GM23338 (cell line): ENCODE data around the gene ADH1C. TPM values are rescaled to one million over a fixed set of nuclear protein-coding genes. Genes with fewer than 3 reads are reported as not detected.

ENCODE experiments used
- ATAC-seq: fragments of 200-7000 bp; cut with Tn5 transposase; 3 replicates; pipeline ENCODE4 v1.9.1; 2020
- DNase-seq: peaks from one replicate; pipeline ENCODE4 v3.0.0-alpha.2; 2015; ENCODE audit warnings: low spot score
- H2AFZ ChIP-seq: fragments of 200-600 bp; sonication (generic); 2 replicates; pipeline ENCODE4 v1.8.0; 2016; ENCODE audit warnings: antibody characterized with exemption, mild to moderate bottlenecking, moderate library complexity
- H3F3A ChIP-seq: fragments of 200-600 bp; sonication (generic); replicated peaks from 2 replicates; pipeline ENCODE4 v1.8.0; 2017; ENCODE audit warnings: antibody characterized with exemption, mixed run types, low read depth
- H3K27ac ChIP-seq: fragments of 200-600 bp; sonication (generic); 2 replicates; pipeline ENCODE4 v1.6.1; 2016; ENCODE audit warnings: low read depth
- H3K27me3 ChIP-seq: fragments of 200-600 bp; sonication (generic); 2 replicates; pipeline ENCODE4 v1.8.0; 2016; ENCODE audit warnings: mild to moderate bottlenecking, mixed run types, moderate library complexity; ENCODE audit not compliant: insufficient read depth
- H3K36me3 ChIP-seq: fragments of 200-600 bp; sonication (generic); 2 replicates; pipeline ENCODE4 v1.8.0; 2016; ENCODE audit warnings: mild to moderate bottlenecking; ENCODE audit not compliant: insufficient read depth
- H3K4me1 ChIP-seq: fragments of 200-600 bp; sonication (generic); 2 replicates; pipeline ENCODE4 v1.8.0; 2016; ENCODE audit warnings: mild to moderate bottlenecking, moderate library complexity; ENCODE audit not compliant: insufficient read depth
- H3K4me2 ChIP-seq: fragments of 200-600 bp; sonication (generic); 2 replicates; pipeline ENCODE4 v1.7.1; 2017; ENCODE audit warnings: mixed run types
- H3K4me3 ChIP-seq: fragments of 200-600 bp; sonication (generic); 2 replicates; pipeline ENCODE4 v1.6.1; 2016; ENCODE audit warnings: mixed run types
- H3K79me2 ChIP-seq: fragments of 200-600 bp; sonication (generic); replicated peaks from 2 replicates; pipeline ENCODE4 v1.8.0; 2017; ENCODE audit warnings: mild to moderate bottlenecking; ENCODE audit not compliant: insufficient read depth
- H3K9me2 ChIP-seq: fragments of 200-600 bp; sonication (generic); 2 replicates; pipeline ENCODE4 v1.8.0; 2017; ENCODE audit not compliant: insufficient read depth
- H4K20me1 ChIP-seq: fragments of 200-600 bp; sonication (generic); replicated peaks from 2 replicates; pipeline ENCODE4 v1.8.0; 2017; ENCODE audit warnings: mild to moderate bottlenecking; ENCODE audit not compliant: insufficient read depth
- H3K27ac Mint-ChIP-seq: 2 replicates; pipeline ENCODE4 v1.8.0; 2020; ENCODE audit warnings: inconsistent platforms, mild to moderate bottlenecking, moderate library complexity, mixed read lengths
- H3K27me3 Mint-ChIP-seq: 3 replicates; pipeline ENCODE4 v1.8.0; 2022; ENCODE audit warnings: low read depth, mild to moderate bottlenecking, moderate library complexity, mixed read lengths, inconsistent platforms; ENCODE audit not compliant: insufficient read depth, poor library complexity
- H3K36me3 Mint-ChIP-seq: 3 replicates; pipeline ENCODE4 v1.8.0; 2021; ENCODE audit warnings: low read depth, mild to moderate bottlenecking, inconsistent platforms, moderate library complexity, mixed read lengths
- H3K4me1 Mint-ChIP-seq: 3 replicates; pipeline ENCODE4 v1.8.0; 2020; ENCODE audit warnings: mild to moderate bottlenecking, inconsistent platforms, mixed read lengths
- H3K4me3 Mint-ChIP-seq: 3 replicates; pipeline ENCODE4 v1.8.0; 2021; ENCODE audit warnings: moderate library complexity, mild to moderate bottlenecking, inconsistent platforms, mixed read lengths
- H3K9me3 Mint-ChIP-seq: 3 replicates; pipeline ENCODE4 v1.8.0; 2020; ENCODE audit warnings: moderate library complexity, mild to moderate bottlenecking, inconsistent platforms, mixed read lengths
- CREB1 ChIP-seq: fragments of 250-450 bp; sonication (Bioruptor Pico); IDR thresholded peaks from 2 replicates; pipeline ENCODE4 v1.5.0; 2020; ENCODE audit warnings: low read depth, mild to moderate bottlenecking, moderate library complexity
- EZH2 ChIP-seq: fragments of 200-600 bp; sonication (generic); IDR thresholded peaks from one replicate; pipeline ENCODE4 v1.8.0; 2017; ENCODE audit warnings: antibody characterized with exemption, mild to moderate bottlenecking, low read depth; ENCODE audit not compliant: unreplicated experiment
- POLR2AphosphoS5 ChIP-seq: IDR thresholded peaks from 2 replicates; pipeline ENCODE4 v1.6.1; 2016; ENCODE audit warnings: antibody characterized with exemption, low read depth
- ZNF114 ChIP-seq: fragments of 250-450 bp; sonication (Bioruptor Pico); IDR thresholded peaks from 2 replicates; pipeline ENCODE4 v1.5.0; 2020; ENCODE audit warnings: mild to moderate bottlenecking, moderate library complexity
- ZNF462 ChIP-seq: fragments of 250-450 bp; sonication (Bioruptor Pico); IDR thresholded peaks from 2 replicates; pipeline ENCODE4 v1.5.0; 2020; ENCODE audit warnings: mild to moderate bottlenecking, moderate library complexity
- polyA plus RNA-seq: library from polyadenylated mRNA; unstranded; fragments of >200 nt; fragmentation: Nextera tagmentation; extraction: Ambion mirVana; gene quantifications from 2 replicates; pipeline ENCODE4 v1.2.1, GENCODE V29; 2016
- total RNA-seq: library from RNA; depleted of rRNA; stranded (reverse); fragments of >200 nt; shearing (Covaris generic); gene quantifications from 2 replicates; pipeline ENCODE4 v1.2.3, GENCODE V29; 2014
- TF ChIP-seq, protein P1 (sequence below), 2 experiments: fragments of 200-600 bp in 1 of 2; sonication (generic) in 1 of 2; conservative IDR thresholded peaks; 2 replicates each; pipeline versions ENCODE4 v1.5.1 to v1.6.1; 2016 to 2017; ENCODE audit warnings: antibody characterized with exemption in 2 of 2, low read depth in 2 of 2, mild to moderate bottlenecking in 2 of 2, moderate library complexity in 1 of 2

ADH1C gene
- total and polyA plus RNA-seq, 2 experiments from 2014 or later, result not detected

DNA sequence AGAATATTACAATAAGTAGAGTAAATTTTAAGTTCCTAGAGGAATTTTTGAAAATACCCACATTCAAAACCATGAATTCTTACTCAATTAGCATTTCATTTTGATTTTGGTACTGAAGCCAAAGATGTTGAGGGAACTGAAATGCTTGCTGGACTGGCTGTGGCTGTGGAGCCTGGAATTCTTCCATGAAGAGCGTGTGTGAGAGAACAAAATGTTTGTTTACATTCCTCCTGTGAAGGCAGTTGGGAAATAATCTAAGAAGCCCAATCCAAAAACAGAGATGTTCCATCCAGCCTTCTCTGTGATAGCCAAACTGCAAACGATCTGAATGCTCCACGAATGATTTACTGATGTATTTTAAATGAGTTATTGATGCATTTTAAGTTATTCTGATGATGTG, 27.6 kb downstream of the ADH1C start:
- H3K27ac ChIP-seq, result no peak overlapping the region
- Mint-ChIP-seq H3K36me3 (peaks cover 3% of the 10 kb centered on the region; the same call in 1 of the 3 replicates), H3K9me3 (peaks cover 10% of the 10 kb centered on the region; the same call in 2 of the 3 replicates), H3K4me1 (peaks cover 9% of the 10 kb centered on the region; the same call in 2 of the 3 replicates), H3K4me3 (no peak overlapping the region), H3K27me3 (peaks cover 2% of the 10 kb centered on the region), H3K27ac (no peak overlapping the region)
- H2AFZ ChIP-seq, result no peak overlapping the region
- H3K4me2 ChIP-seq, result no peak overlapping the region
- no peaks in the 10 kb centered on the region for H3K79me2 ChIP-seq
- H3K4me1 ChIP-seq, result peaks cover 13% of the 10 kb centered on the region; the same call in 1 of the 2 replicates
- no peaks in the 10 kb centered on the region for H4K20me1 ChIP-seq
- H3K4me3 ChIP-seq, result no peak overlapping the region
- no peak for TF ChIP-seq CREB1 (CRISPR knock-in tag)
- no peak for TF ChIP-seq EZH2
- no peaks in the 10 kb centered on the region for H3K27me3 ChIP-seq
- peak; percentile 2 for DNase-seq
- no peak for ATAC-seq
- no peaks in the 10 kb centered on the region; the same call in 1 of the 2 replicates for H3K36me3 ChIP-seq
- H3K9me2 ChIP-seq, result peaks cover 11% of the 10 kb centered on the region
- no peaks in the 10 kb centered on the region for H3F3A ChIP-seq

GRCh38 chr4:99324361-99324760, 28.2 kb downstream of the ADH1C start:
- H3K27me3 Mint-ChIP-seq, result peaks cover 2% of the 10 kb centered on the region
- peaks cover 10% of the 10 kb centered on the region; the same call in 2 of the 3 replicates for H3K9me3 Mint-ChIP-seq
- no peak overlapping the region for H2AFZ ChIP-seq

More at GRCh38 chr4:99324361-99324760, 28.2 kb downstream of the ADH1C start:
- Histone ChIP-seq H3K4me3 (no peak overlapping the region), H3K79me2 (no peaks in the 10 kb centered on the region), H3F3A (no peaks in the 10 kb centered on the region), H3K27me3 (no peaks in the 10 kb centered on the region), H4K20me1 (no peaks in the 10 kb centered on the region), H3K36me3 (no peaks in the 10 kb centered on the region; the same call in 1 of the 2 replicates), H3K27ac (no peak overlapping the region), H3K4me2 (no peak overlapping the region), H3K9me2 (peaks cover 11% of the 10 kb centered on the region), H3K4me1 (peaks cover 13% of the 10 kb centered on the region; the same call in 1 of the 2 replicates)
- H3K27ac Mint-ChIP-seq, result no peak overlapping the region
- no peak overlapping the region for H3K4me3 Mint-ChIP-seq
- H3K36me3 Mint-ChIP-seq, result peaks cover 3% of the 10 kb centered on the region; the same call in 1 of the 3 replicates
- DNase-seq, result no peak
- TF ChIP-seq, protein P1, sequence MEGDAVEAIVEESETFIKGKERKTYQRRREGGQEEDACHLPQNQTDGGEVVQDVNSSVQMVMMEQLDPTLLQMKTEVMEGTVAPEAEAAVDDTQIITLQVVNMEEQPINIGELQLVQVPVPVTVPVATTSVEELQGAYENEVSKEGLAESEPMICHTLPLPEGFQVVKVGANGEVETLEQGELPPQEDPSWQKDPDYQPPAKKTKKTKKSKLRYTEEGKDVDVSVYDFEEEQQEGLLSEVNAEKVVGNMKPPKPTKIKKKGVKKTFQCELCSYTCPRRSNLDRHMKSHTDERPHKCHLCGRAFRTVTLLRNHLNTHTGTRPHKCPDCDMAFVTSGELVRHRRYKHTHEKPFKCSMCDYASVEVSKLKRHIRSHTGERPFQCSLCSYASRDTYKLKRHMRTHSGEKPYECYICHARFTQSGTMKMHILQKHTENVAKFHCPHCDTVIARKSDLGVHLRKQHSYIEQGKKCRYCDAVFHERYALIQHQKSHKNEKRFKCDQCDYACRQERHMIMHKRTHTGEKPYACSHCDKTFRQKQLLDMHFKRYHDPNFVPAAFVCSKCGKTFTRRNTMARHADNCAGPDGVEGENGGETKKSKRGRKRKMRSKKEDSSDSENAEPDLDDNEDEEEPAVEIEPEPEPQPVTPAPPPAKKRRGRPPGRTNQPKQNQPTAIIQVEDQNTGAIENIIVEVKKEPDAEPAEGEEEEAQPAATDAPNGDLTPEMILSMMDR (conservative IDR thresholded peaks at IDR 0.05; ENCODE audit: low read depth in 2 of 2), result no peak
- TF ChIP-seq ZNF462 (CRISPR knock-in tag), result no peak
- no peak for TF ChIP-seq CREB1 (CRISPR knock-in tag)
- TF ChIP-seq ZNF114 (CRISPR knock-in tag), result no peak
- TF ChIP-seq POLR2AphosphoS5, result no peak
- peaks cover 9% of the 10 kb centered on the region; the same call in 2 of the 3 replicates for H3K4me1 Mint-ChIP-seq
- ATAC-seq, result no peak
